A549 treated with GW870086 at 1 μM for 4 hours (cell line): Measurements from ENCODE around the gene PDCD7. TPM values are rescaled to one million over a fixed set of nuclear protein-coding genes. Genes with fewer than 3 reads are reported as not detected.

Experiments
- total RNA-seq: library from RNA; stranded (reverse); fragments of 200-300 nt; extraction: Qiagen RNA extraction; gene quantifications from 5 replicates; pipeline ENCODE4 v1.2.3, GENCODE V29; 2022; ENCODE audit warnings: low read depth

PDCD7 gene
- total RNA-seq = 24.5 to 27.8 TPM (median 26.2 TPM) in 5 replicates

GRCh38 chr15:65133548-65134200, at the start of gene PDCD7:
Gene PDCD7, minus strand, starts transcription at chr15:65133808. Its CDS starts 27 bp downstream, at chr15:65133781.

GRCh38 chr15:65115086-65115485, 18.5 kb downstream of the PDCD7 start, which contains the start of gene UBAP1L:
Gene UBAP1L, minus strand, starts transcription at chr15:65115200. Its CDS starts 8,985 bp downstream, at chr15:65106215.

GRCh38 chr15:65076486-65077290, 56.9 kb downstream of the PDCD7 start, which contains the start of gene KBTBD13:
Gene KBTBD13, plus strand, starts transcription at chr15:65076746. Its CDS starts 70 bp downstream, at chr15:65076816.

GRCh38 chr15:65067645-65068402, 65.8 kb downstream of the PDCD7 start, which contains the start of gene RASL12:
Gene RASL12, minus strand, starts transcription at chr15:65067991. Its CDS starts 156 bp downstream, at chr15:65067835.

Other genes starting within 250 kb of the PDCD7 start
- gene ANKDD1A, start 221.9 kb downstream of the PDCD7 start, total RNA-seq = 1.5 to 1.9 TPM (median 1.7 TPM) in 5 replicates
- 111 to 131 TPM (median 127 TPM) in 5 replicates for gene SPG21, start 143.9 kb downstream of the PDCD7 start, total RNA-seq
- 20.3 to 30.4 TPM (median 25.6 TPM) in 5 replicates for gene MTFMT, start 104.2 kb downstream of the PDCD7 start, total RNA-seq
- gene SLC51B, start 88.4 kb downstream of the PDCD7 start, total RNA-seq = 17.5 to 21.2 TPM (median 19.5 TPM) in 5 replicates
- 0.08 to 0.13 TPM (median 0.10 TPM) in 5 replicates for gene RASL12, start 65.8 kb downstream of the PDCD7 start, total RNA-seq
- not detected in 5 replicates for gene KBTBD13, start 57.1 kb downstream of the PDCD7 start, total RNA-seq
- 0.61 to 0.85 TPM (median 0.65 TPM) in 5 replicates for gene UBAP1L, start 18.6 kb downstream of the PDCD7 start, total RNA-seq
- gene CLPX, start 51.5 kb upstream of the PDCD7 start, total RNA-seq = 34.2 to 50.1 TPM (median 47.1 TPM) in 5 replicates
- 0.17 to 0.23 TPM (median 0.21 TPM) in 5 replicates for gene CILP, start 77.7 kb upstream of the PDCD7 start, total RNA-seq
- gene PARP16, start 153.1 kb upstream of the PDCD7 start, total RNA-seq = 10.3 to 11.3 TPM (median 10.8 TPM) in 5 replicates
- not detected in 5 replicates for gene RNU5A-1, start 162.2 kb upstream of the PDCD7 start, total RNA-seq
- gene RNU5B-1, start 170.9 kb upstream of the PDCD7 start, total RNA-seq = not detected in 5 replicates
- gene IGDCC3, start 244.2 kb upstream of the PDCD7 start, total RNA-seq = 0.09 to 0.23 TPM (median 0.16 TPM) in 5 replicates